ENCODE data around the gene EFCAB11.

GRCh38 chr14:89936654-89937185 is 17.8 kb downstream of the EFCAB11 start:
- TF ChIP-seq USF1 (IDR thresholded peaks at IDR 0.05): no peak
- no peak for TF ChIP-seq EP300 (IDR thresholded peaks at IDR 0.05; ENCODE audit: borderline replicate concordance)
- TF ChIP-seq FOXM1 (IDR thresholded peaks at IDR 0.05; ENCODE audit: borderline replicate concordance, low read depth): no peak
- no peak for TF ChIP-seq YY1 (IDR thresholded peaks at IDR 0.05; ENCODE audit: low read depth)
- TF ChIP-seq MAX (IDR thresholded peaks at IDR 0.05): no peak
- TF ChIP-seq EGR1 (IDR thresholded peaks at IDR 0.05): no peak
- TF ChIP-seq REST (IDR thresholded peaks at IDR 0.05; ENCODE audit: low read depth): no peak
- TF ChIP-seq NFIC (IDR thresholded peaks at IDR 0.05): no peak
